Type B pancreatic cell (in vitro differentiated cells): ENCODE measurements around the gene SLC39A1. TPM values are rescaled to one million over a fixed set of nuclear protein-coding genes. Genes with fewer than 3 reads are reported as not detected.
A peak's percentile ranks its signal among the peaks of the same experiment; 100 is the strongest.
"Not testable (repeated sequence)": the region's sequence is repeated elsewhere in the genome, so short reads cannot be mapped to it uniquely, and the experiment has no call there.

Experiments
- DNase-seq: peaks from one replicate; pipeline ENCODE4 v3.0.0; 2021; ENCODE audit warnings: mixed read lengths; ENCODE audit not compliant: unreplicated experiment; ENCODE audit errors: extremely low spot score
- H3K27ac Mint-ChIP-seq: 2 replicates; pipeline ENCODE4 v1.8.0; 2021; ENCODE audit warnings: mild to moderate bottlenecking, mixed read lengths
- H3K27me3 Mint-ChIP-seq: 2 replicates; pipeline ENCODE4 v1.8.0; 2021; ENCODE audit warnings: mixed read lengths
- H3K36me3 Mint-ChIP-seq: 2 replicates; pipeline ENCODE4 v1.8.0; 2021; ENCODE audit warnings: mixed read lengths
- H3K4me1 Mint-ChIP-seq: one replicate; pipeline ENCODE4 v1.8.0; 2021; ENCODE audit warnings: mixed read lengths; ENCODE audit not compliant: unreplicated experiment
- H3K4me3 Mint-ChIP-seq: 2 replicates; pipeline ENCODE4 v1.8.0; 2021; ENCODE audit warnings: mild to moderate bottlenecking, mixed read lengths
- H3K9me3 Mint-ChIP-seq: 2 replicates; pipeline ENCODE4 v1.8.0; 2021; ENCODE audit warnings: mixed read lengths
- total RNA-seq: library from RNA; stranded (reverse); gene quantifications from 2 replicates; pipeline ENCODE4 v1.2.1, GENCODE V29; 2021; ENCODE audit warnings: low replicate concordance
- TF ChIP-seq, protein P1 (sequence below): fragments of 200-600 bp; sonication (generic); conservative IDR thresholded peaks from 2 replicates; pipeline ENCODE4 v1.5.0; 2021; ENCODE audit warnings: antibody characterized with exemption, mild to moderate bottlenecking

The SLC39A1 gene
- total RNA-seq, 1 donor from 2014 or later, result 75.7 TPM

- H3K4me3 Mint-ChIP-seq, result no peak overlapping the region
- TF ChIP-seq, protein P1, sequence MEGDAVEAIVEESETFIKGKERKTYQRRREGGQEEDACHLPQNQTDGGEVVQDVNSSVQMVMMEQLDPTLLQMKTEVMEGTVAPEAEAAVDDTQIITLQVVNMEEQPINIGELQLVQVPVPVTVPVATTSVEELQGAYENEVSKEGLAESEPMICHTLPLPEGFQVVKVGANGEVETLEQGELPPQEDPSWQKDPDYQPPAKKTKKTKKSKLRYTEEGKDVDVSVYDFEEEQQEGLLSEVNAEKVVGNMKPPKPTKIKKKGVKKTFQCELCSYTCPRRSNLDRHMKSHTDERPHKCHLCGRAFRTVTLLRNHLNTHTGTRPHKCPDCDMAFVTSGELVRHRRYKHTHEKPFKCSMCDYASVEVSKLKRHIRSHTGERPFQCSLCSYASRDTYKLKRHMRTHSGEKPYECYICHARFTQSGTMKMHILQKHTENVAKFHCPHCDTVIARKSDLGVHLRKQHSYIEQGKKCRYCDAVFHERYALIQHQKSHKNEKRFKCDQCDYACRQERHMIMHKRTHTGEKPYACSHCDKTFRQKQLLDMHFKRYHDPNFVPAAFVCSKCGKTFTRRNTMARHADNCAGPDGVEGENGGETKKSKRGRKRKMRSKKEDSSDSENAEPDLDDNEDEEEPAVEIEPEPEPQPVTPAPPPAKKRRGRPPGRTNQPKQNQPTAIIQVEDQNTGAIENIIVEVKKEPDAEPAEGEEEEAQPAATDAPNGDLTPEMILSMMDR, result no peak
- no peaks in the 10 kb centered on the region for H3K27me3 Mint-ChIP-seq
- peaks cover 25% of the 10 kb centered on the region for H3K36me3 Mint-ChIP-seq
- no peak for DNase-seq
- peak overlapping the region; percentile 94 for H3K27ac Mint-ChIP-seq
- H3K4me1 Mint-ChIP-seq, result peaks cover 39% of the 10 kb centered on the region
- peaks cover 4% of the 10 kb centered on the region for H3K9me3 Mint-ChIP-seq
Measured at GRCh38 chr1:153987621-153988020, 24.3 kb upstream of the SLC39A1 start.

DNA sequence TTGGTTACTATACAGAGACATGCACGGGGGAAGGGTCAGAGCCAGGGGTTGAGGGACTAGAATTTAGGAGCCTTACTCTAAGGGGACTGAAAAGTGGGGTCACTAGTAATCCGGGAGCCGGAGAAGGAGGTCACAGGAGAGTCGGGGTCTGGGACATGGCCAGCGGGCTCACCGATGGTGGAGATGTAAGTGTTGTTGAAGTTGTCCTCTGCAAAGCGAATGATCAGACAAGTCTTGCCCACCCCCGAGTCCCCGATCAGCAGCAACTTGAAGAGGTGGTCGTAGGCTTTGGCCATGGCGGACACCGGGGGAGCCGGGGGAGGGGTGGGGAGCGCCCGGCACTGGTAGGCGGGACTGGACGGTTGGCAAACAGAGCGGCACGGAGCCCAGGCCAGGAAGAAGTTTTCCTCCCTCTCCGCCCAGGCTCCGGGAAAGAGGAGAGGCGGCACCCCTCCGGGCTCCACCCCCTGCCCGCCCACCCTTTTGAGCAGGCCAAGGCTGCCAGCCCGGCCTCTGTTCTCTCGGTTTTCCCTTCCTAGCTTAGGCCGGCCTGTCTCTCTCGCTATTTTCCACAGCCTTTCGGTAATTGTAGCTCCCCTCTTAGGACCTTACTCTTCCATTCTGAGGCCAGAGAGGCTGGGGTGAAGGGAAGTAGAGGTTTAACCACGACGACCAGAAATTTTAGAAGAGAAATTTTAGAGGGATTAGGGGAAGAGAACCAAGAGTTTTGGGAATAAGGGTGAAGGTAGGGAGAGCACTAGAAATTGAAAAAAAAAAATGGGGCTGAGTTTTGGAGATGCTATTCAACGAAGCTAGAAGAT, 22.8 kb upstream of the SLC39A1 start, which contains the start of gene RAB13:
RAB13 (minus strand) TSS at position 399 of the 821 bp plus-strand sequence; CDS start at position 296, 103 bp downstream.
- TF ChIP-seq, protein P1, result no peak
- H3K9me3 Mint-ChIP-seq, result peaks cover 4% of the 10 kb centered on the region
- peaks cover 27% of the 10 kb centered on the region for H3K4me1 Mint-ChIP-seq
- H3K4me3 Mint-ChIP-seq, result peak within 1 kb of the TSS; percentile 97
- peak; percentile 80 for DNase-seq
- no peaks in the 10 kb centered on the region for H3K27me3 Mint-ChIP-seq
- H3K27ac Mint-ChIP-seq, result peak within 1 kb of the TSS; percentile 94
- H3K36me3 Mint-ChIP-seq, result peaks cover 16% of the 10 kb centered on the region

DNA sequence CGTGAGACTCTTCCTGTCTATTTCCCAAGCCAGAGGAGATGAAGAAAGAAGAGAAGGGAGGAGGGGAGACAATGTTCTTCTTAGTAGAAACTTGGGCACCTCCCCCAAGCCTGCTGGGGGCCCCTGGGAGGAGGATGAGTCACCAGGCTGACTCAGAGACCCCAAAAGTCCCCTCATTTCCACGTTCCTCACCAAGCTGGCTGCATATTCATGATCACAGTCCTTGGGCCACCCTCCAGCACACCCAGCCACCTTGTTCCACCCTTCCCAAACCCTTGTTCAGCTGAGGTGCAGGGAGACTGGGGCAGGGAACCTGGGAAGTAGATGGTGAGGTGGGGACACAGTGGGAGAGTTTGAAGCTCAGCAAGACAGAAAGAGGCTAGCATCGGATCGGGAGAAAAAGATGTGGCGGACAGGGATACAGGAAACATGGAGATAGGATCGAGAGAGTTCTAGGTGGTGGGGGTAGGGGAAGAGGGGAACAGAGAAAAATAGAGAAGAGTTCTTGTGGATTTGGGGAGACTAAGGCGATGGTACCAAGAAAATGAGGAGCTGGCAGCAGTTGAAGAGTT, 22.1 kb upstream of the SLC39A1 start:
- DNase-seq, result no peak
- Mint-ChIP-seq H3K27ac (peak overlapping the region; percentile 86), H3K9me3 (peaks cover 2% of the 10 kb centered on the region), H3K27me3 (no peaks in the 10 kb centered on the region), H3K4me3 (peak overlapping the region; percentile 97), H3K4me1 (peaks cover 23% of the 10 kb centered on the region), H3K36me3 (peaks cover 11% of the 10 kb centered on the region)
- TF ChIP-seq, protein P1, result no peak

DNA sequence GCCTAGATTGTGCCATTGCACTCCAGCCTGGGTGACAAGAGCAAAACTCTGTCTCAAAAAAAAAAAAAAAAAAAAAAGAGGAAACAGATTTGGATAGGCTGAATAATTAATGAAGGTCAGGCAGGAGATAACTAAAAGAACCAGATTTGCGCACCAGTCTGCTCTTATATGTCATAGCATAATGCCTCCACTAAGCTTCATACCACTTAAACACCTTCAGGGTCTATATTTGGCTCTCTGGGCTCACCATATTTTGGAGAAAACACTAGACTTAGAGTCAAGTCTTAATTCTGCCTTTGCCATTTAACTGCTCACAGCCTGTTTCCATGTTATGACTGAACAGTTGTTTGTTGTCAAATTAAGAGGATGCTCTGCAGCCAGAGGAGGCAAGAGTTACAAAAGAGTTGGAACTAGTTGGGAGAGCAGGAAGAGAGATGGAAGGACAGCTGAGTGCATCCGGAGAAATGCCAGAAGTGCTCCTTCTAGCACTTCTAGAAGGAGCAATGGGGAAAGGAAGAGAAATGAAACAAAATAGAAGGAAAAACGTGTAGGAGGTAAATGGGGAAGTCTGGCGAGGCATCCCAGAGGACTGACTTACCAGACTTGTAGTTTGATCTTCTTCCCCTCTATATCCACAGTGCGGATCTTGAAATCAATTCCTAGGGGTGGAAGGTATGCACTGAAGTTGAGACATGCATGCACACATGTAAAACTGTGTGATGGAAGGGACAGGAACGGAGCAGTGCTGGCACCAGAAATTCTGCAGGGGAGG, 21.0 kb upstream of the SLC39A1 start:
- H3K4me1 Mint-ChIP-seq, result peaks cover 20% of the 10 kb centered on the region
- H3K27ac Mint-ChIP-seq, result no peak overlapping the region
- TF ChIP-seq, protein P1, result no peak
- no peaks in the 10 kb centered on the region for H3K27me3 Mint-ChIP-seq
- peak overlapping the region; percentile 75 for H3K4me3 Mint-ChIP-seq
- no peaks in the 10 kb centered on the region for H3K9me3 Mint-ChIP-seq
- H3K36me3 Mint-ChIP-seq, result peaks cover 10% of the 10 kb centered on the region
- DNase-seq, result no peak

- not testable (repeated sequence) for H3K27me3 Mint-ChIP-seq, DNase-seq, H3K4me3 Mint-ChIP-seq, H3K9me3 Mint-ChIP-seq, H3K27ac Mint-ChIP-seq
- peaks cover 26% of the 10 kb centered on the region for H3K4me1 Mint-ChIP-seq
- peaks cover 14% of the 10 kb centered on the region for H3K36me3 Mint-ChIP-seq
Measured at GRCh38 chr1:153981735-153982134, 18.4 kb upstream of the SLC39A1 start.

- Mint-ChIP-seq H3K36me3 (peaks cover 24% of the 10 kb centered on the region), H3K4me3 (peak overlapping the region; percentile 99), H3K4me1 (peaks cover 17% of the 10 kb centered on the region)
- H3K27me3 Mint-ChIP-seq, DNase-seq, H3K27ac Mint-ChIP-seq, H3K9me3 Mint-ChIP-seq: not testable (repeated sequence)
Measured at GRCh38 chr1:153979091-153979490, 15.8 kb upstream of the SLC39A1 start.
